Fibroblast of pulmonary artery (primary cell): ENCODE measurements around the gene KCNH1.

Source experiments
- DNase-seq: peaks from one replicate; pipeline ENCODE4 v3.0.0-alpha.2; 2010; ENCODE audit warnings: low read depth
- H3K4me3 ChIP-seq: replicated peaks from 2 replicates; pipeline ENCODE4 v1.5.1; 2011; ENCODE audit warnings: low read depth, mild to moderate bottlenecking, control low read depth, low read length, moderate library complexity
- CTCF ChIP-seq: IDR thresholded peaks from 2 replicates; pipeline ENCODE4 v1.5.1; 2011; ENCODE audit warnings: mild to moderate bottlenecking, control low read depth, low read length, inconsistent platforms; ENCODE audit errors: missing control alignments

The KCNH1 gene

DNA sequence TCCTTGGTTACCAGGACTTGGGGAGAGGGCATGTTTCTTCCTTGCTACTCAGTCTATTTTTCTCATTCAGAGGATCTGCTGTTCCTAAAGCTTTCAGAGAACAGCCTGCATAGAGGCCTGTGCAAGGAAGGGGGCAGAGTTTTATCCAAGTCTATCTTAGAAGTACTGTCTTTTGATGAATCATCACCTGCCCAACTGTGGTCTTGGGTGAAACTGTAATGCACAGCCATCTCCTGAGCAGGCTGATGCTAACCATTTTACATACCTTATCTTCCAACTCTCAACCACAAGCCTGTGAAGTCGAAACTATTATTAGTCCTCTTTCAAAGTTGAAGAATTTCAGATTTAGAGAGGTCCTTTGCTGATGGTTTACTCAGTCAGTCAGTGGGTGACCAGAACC is 437.2 kb downstream of the KCNH1 start:
- no peak overlapping the region for H3K4me3 ChIP-seq
- TF ChIP-seq CTCF = no peak
- no peak for DNase-seq

DNA sequence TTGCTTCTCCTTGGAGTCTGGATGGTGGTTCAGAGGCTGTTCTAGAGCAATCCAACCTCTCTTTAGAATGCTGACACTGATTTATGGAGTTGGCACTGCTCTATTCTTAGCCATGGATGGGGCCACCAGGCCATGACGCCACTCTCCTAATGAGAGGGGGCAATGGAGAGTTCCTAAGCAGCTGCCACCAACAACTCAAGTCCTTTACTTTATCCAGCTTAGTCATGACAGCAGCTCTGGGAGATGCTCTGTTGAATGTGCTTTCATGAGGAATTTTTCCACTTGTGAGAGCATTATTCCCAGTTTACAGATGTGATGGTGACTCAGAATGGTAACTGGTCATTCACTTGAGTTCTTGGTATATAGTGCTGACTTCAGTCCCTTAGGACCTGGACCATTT is 438.9 kb downstream of the KCNH1 start:
- no peak for DNase-seq
- no peak overlapping the region for H3K4me3 ChIP-seq
- no peak for TF ChIP-seq CTCF

DNA sequence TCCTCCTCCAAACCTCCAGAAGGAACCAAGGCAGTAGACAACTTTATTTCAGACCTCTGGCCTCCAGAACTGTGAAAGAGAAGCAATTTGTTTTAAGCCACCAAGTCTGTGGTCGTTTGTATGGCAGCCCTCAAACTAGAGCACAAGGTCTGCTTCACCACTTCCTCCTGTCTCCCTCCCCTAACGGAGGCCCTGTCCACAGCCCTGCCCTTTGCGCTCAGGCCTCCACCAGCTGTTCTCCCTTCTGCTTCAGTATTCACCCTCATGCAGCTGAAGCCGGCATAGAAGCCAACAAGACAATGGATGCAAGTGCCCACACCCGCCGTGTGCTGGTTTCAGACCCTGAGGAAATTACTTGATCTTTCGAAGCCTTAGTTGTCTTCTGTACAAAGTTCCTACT is 441.2 kb downstream of the KCNH1 start:
- H3K4me3 ChIP-seq = no peak overlapping the region
- TF ChIP-seq CTCF = no peak
- no peak for DNase-seq

DNA sequence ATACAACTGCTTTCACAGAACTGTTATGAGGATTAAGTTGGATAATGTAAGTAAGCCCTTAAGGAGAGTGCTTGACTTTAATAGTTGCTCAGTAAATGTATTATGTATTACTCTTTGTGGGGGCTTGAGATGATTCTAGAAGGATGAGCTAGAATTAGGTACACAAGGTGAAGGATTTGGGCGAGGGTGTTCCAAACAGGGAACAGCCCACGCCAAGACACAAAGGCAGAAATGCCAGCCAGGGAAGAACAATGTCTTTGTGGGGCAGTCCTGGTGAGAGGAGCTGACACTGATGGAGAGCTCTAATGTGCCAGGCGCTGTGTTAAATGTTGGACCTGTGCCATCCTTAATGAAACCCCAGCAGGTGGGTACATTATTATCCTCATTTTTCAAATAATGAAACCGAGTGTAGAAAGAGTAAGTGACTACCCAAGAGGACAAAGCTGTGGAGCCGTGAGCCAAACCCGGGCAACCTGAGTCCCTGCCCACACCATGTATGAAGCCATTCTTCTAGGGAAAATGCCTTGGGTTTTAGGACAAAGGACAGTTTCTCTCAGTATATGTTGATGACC is 442.8 kb downstream of the KCNH1 start:
- H3K4me3 ChIP-seq = no peak overlapping the region
- DNase-seq = no peak
- TF ChIP-seq CTCF = no peak

- H3K4me3 ChIP-seq = no peak overlapping the region
- TF ChIP-seq CTCF = no peak
- DNase-seq = no peak
Observed at GRCh38 chr1:210690236-210690635, 443.7 kb downstream of the KCNH1 start.

DNA sequence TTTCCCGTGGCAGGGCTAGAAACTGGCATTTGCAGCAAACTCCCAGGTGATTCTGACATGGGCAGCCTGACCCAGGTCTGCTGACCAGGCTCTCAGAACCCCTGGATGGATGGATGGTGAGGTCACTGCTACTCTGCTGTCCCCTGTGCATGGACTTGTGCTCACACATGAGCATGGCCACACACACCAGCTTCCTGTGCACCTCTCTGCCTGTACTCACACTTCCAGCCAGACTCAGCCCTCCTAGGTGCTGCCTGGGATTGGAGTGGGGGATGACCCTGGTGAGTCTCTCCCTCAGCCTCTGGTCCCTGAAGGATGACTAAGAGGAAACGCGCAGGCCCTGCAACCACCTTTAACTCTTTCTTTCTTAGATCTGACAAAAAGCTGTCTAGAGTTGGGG is 444.1 kb downstream of the KCNH1 start:
- no peak for TF ChIP-seq CTCF
- H3K4me3 ChIP-seq = no peak overlapping the region
- DNase-seq = no peak

- no peak overlapping the region for H3K4me3 ChIP-seq
- no peak for DNase-seq
- TF ChIP-seq CTCF = no peak
Observed at GRCh38 chr1:210688512-210689234, 445.3 kb downstream of the KCNH1 start.
